PC-3 (cell line): ENCODE measurements around the gene CCM2.

Source experiments
- EZH2 ChIP-seq: fragments of 300-600 bp; sonication (generic); IDR thresholded peaks from one replicate; pipeline ENCODE4 v1.6.1; 2017; ENCODE audit warnings: antibody characterized with exemption, mild to moderate bottlenecking, low read length; ENCODE audit not compliant: unreplicated experiment
- TF ChIP-seq, protein P1 (sequence below): fragments of 300-600 bp; sonication (generic); conservative IDR thresholded peaks from 2 replicates; pipeline ENCODE4 v1.5.1; 2017; ENCODE audit warnings: antibody characterized with exemption, low read depth, mild to moderate bottlenecking, low read length

- TF ChIP-seq, protein P1, sequence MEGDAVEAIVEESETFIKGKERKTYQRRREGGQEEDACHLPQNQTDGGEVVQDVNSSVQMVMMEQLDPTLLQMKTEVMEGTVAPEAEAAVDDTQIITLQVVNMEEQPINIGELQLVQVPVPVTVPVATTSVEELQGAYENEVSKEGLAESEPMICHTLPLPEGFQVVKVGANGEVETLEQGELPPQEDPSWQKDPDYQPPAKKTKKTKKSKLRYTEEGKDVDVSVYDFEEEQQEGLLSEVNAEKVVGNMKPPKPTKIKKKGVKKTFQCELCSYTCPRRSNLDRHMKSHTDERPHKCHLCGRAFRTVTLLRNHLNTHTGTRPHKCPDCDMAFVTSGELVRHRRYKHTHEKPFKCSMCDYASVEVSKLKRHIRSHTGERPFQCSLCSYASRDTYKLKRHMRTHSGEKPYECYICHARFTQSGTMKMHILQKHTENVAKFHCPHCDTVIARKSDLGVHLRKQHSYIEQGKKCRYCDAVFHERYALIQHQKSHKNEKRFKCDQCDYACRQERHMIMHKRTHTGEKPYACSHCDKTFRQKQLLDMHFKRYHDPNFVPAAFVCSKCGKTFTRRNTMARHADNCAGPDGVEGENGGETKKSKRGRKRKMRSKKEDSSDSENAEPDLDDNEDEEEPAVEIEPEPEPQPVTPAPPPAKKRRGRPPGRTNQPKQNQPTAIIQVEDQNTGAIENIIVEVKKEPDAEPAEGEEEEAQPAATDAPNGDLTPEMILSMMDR, result no peak
- TF ChIP-seq EZH2, result no peak
These were observed 74.7 kb downstream of the CCM2 start for GRCh38 chr7:45074528-45075354.
